Measurements from ENCODE around the gene EDC4. TPM values are rescaled to one million over a fixed set of nuclear protein-coding genes. Genes with fewer than 3 reads are reported as not detected.
A peak's percentile ranks its signal among the peaks of the same experiment; 100 is the strongest.

The EDC4 gene
- total RNA-seq, 1 experiment from 2014 or later = 85.8 TPM

DNA sequence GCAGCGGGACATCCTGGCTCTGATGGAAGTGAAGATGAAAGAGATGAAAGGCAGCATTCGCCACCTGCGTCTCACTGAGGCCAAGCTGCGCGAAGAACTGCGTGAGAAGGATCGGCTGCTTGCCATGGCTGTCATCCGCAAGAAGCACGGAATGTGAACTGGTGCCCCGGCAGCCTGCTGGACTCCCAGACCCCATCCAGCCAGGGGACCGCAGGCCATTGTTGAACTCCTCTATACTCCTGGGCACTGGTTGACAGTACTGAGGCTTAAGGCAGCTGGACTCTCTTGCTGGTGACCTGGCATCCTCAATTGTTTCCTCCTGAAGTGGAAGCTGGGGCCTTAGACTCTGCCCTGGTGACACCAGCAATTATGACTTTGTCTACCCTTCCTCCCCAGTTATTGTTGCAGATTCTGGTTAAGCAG lies 29.5 kb upstream of the EDC4 start:
- H3K4me1 Mint-ChIP-seq (ENCODE audit: low read depth, unreplicated experiment) = peaks cover 25% of the 10 kb centered on the region
- DNase-seq = no peak

DNA sequence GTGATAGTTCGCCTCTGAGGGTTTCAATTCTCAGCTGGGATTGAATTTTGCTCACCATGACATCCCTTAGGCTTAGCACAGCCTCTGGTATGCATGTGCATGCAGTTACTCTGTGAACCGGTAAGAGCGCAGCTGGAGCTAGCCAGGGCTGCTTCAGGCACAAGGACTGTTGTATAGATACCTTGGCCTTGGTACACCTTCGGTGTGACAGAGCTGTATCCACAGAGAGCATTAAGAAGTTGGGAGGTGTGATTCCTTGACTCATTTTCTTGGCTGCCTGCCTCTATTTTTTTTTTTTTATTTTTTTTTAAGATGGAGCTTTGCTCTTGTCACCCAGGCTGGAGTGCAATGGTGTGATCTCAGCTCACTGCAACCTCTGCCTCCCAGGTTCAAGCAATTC lies 28.4 kb upstream of the EDC4 start:
- no peaks in the 10 kb centered on the region for H3K9me3 Mint-ChIP-seq (ENCODE audit: low read depth, unreplicated experiment)
- H3K4me3 Mint-ChIP-seq (ENCODE audit: low read depth, unreplicated experiment) = no peak overlapping the region
- intact Hi-C loops (cut with micrococcal nuclease; ENCODE audit: unreplicated experiment) = no loop called here
- BruUV-seq (replicated peaks) = no TSS peak
- no peak overlapping the region for H3K27ac Mint-ChIP-seq (ENCODE audit: unreplicated experiment)
- TF ChIP-seq, protein P1, sequence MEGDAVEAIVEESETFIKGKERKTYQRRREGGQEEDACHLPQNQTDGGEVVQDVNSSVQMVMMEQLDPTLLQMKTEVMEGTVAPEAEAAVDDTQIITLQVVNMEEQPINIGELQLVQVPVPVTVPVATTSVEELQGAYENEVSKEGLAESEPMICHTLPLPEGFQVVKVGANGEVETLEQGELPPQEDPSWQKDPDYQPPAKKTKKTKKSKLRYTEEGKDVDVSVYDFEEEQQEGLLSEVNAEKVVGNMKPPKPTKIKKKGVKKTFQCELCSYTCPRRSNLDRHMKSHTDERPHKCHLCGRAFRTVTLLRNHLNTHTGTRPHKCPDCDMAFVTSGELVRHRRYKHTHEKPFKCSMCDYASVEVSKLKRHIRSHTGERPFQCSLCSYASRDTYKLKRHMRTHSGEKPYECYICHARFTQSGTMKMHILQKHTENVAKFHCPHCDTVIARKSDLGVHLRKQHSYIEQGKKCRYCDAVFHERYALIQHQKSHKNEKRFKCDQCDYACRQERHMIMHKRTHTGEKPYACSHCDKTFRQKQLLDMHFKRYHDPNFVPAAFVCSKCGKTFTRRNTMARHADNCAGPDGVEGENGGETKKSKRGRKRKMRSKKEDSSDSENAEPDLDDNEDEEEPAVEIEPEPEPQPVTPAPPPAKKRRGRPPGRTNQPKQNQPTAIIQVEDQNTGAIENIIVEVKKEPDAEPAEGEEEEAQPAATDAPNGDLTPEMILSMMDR (IDR thresholded peaks at IDR 0.05; ENCODE audit: unreplicated experiment) = no peak
- DNase-seq = no peak
- H3K36me3 Mint-ChIP-seq (ENCODE audit: insufficient read depth, unreplicated experiment) = peaks cover 58% of the 10 kb centered on the region
- peaks cover 25% of the 10 kb centered on the region for H3K4me1 Mint-ChIP-seq (ENCODE audit: low read depth, unreplicated experiment)
- H3K27me3 Mint-ChIP-seq (ENCODE audit: unreplicated experiment) = no peaks in the 10 kb centered on the region
- CTCF ChIA-PET = interaction anchor here (1.1 to 1.6 kb wide), 2 partner anchors 10 to 14 kb away, joined by 3 to 6 read pairs; no protein-coding TSS in a partner anchor

More for the DNA sequence above, 29.5 kb upstream of the EDC4 start:
- CTCF ChIA-PET = interaction anchor here (0.9 kb wide), 1 partner anchor 28 kb away, joined by 7 read pairs; no protein-coding TSS in a partner anchor
- TSS peak; percentile 3 for BruUV-seq (replicated peaks)
- TF ChIP-seq, protein P1 (IDR thresholded peaks at IDR 0.05; ENCODE audit: unreplicated experiment) = no peak
- H3K27ac Mint-ChIP-seq (ENCODE audit: unreplicated experiment) = peak overlapping the region; percentile 82
- H3K9me3 Mint-ChIP-seq (ENCODE audit: low read depth, unreplicated experiment) = no peaks in the 10 kb centered on the region
- H3K27me3 Mint-ChIP-seq (ENCODE audit: unreplicated experiment) = no peaks in the 10 kb centered on the region
- intact Hi-C loops (cut with micrococcal nuclease; ENCODE audit: unreplicated experiment) = no loop called here
- peaks cover 58% of the 10 kb centered on the region for H3K36me3 Mint-ChIP-seq (ENCODE audit: insufficient read depth, unreplicated experiment)
- H3K4me3 Mint-ChIP-seq (ENCODE audit: low read depth, unreplicated experiment) = peak overlapping the region; percentile 99

DNA sequence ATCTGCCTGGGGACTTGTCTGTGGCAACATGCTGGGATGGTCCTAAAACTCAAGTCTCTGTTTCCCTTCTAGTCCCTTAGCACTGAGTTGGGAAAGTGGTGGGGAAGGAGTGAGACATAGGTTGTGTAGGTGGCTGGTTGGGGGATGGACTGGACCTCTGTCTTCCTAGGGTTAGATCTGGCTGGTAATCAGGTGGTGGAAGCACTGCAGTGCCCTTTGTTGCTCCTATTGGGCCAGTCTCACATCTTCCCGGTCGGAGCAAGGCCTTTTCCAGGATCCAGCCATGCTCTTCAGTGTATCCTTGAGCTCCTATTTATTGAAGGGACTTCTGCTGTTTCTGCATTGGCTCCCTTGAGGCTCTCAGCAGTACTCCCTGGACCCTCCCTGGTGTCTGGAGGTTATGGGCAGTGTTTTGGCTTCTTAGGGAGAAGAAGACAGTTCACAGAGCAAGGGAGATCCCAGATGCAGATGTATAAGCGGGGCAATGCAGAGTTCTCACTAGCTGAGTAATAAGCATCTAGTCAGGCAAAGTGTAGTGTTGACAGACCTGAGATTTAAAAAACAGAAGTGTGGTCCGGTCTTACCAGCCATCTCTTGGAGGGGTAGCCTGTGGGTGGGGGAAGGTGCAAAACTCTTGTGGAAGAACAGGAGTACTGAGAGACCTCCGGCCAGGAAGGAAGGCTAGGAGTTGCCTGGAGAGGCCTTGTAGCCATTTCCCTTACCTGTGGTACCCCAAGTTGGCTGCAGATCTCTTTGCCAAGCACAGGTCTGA lies 27.4 kb upstream of the EDC4 start:
- Mint-ChIP-seq H3K27ac (ENCODE audit: unreplicated experiment) (peak overlapping the region; percentile 90), H3K27me3 (ENCODE audit: unreplicated experiment) (no peaks in the 10 kb centered on the region), H3K4me3 (ENCODE audit: low read depth, unreplicated experiment) (peak overlapping the region; percentile 87), H3K4me1 (ENCODE audit: low read depth, unreplicated experiment) (peaks cover 25% of the 10 kb centered on the region), H3K36me3 (ENCODE audit: insufficient read depth, unreplicated experiment) (peaks cover 68% of the 10 kb centered on the region), H3K9me3 (ENCODE audit: low read depth, unreplicated experiment) (no peaks in the 10 kb centered on the region)
- DNase-seq = no peak
- no TSS peak for BruUV-seq (replicated peaks)
- intact Hi-C loops (cut with micrococcal nuclease; ENCODE audit: unreplicated experiment) = no loop called here
- CTCF ChIA-PET = interaction anchor here (0.6 to 1.6 kb wide), 3 partner anchors 11 to 93 kb away, joined by 3 to 6 read pairs (median 4); no protein-coding TSS in a partner anchor
- TF ChIP-seq, protein P1 (IDR thresholded peaks at IDR 0.05; ENCODE audit: unreplicated experiment) = no peak

DNA sequence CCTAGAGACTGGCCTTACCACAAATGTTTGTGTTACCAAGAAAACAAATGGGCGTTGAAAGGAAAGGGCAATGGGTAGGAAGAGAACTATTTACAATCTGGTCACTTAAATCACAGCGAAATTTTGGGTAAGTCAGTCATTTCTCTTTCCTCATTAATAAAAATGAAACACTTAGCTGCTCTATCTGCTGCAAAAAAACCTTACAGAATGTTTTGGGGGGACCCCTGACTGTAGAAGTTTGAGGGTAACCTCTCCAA lies 26.9 kb upstream of the EDC4 start:
- Mint-ChIP-seq H3K27me3 (ENCODE audit: unreplicated experiment) (no peaks in the 10 kb centered on the region), H3K27ac (ENCODE audit: unreplicated experiment) (peak overlapping the region; percentile 90), H3K4me3 (ENCODE audit: low read depth, unreplicated experiment) (peak overlapping the region; percentile 87), H3K4me1 (ENCODE audit: low read depth, unreplicated experiment) (peaks cover 25% of the 10 kb centered on the region), H3K9me3 (ENCODE audit: low read depth, unreplicated experiment) (no peaks in the 10 kb centered on the region), H3K36me3 (ENCODE audit: insufficient read depth, unreplicated experiment) (peaks cover 71% of the 10 kb centered on the region)
- CTCF ChIA-PET = interaction anchor here (0.6 to 1.6 kb wide), 4 partner anchors 12 to 92 kb away, joined by 4 to 6 read pairs (median 5); no protein-coding TSS in a partner anchor
- no peak for DNase-seq
- intact Hi-C loops (cut with micrococcal nuclease; ENCODE audit: unreplicated experiment) = no loop called here
- TF ChIP-seq, protein P1 (IDR thresholded peaks at IDR 0.05; ENCODE audit: unreplicated experiment) = no peak
- BruUV-seq (replicated peaks) = TSS peak; percentile 65

Measured in Calu3 (cell line).